ENCODE results near the gene MAP6. TPM values are rescaled to one million over a fixed set of nuclear protein-coding genes. Genes with fewer than 3 reads are reported as not detected.
A peak's percentile ranks its signal among the peaks of the same experiment; 100 is the strongest.

MAP6 gene
- total RNA-seq, 1 donor from 2014 or later: 313 TPM

- no peak overlapping the region for H3K4me3 Mint-ChIP-seq (ENCODE audit: unreplicated experiment)
- no peak for TF ChIP-seq CTCF (IDR thresholded peaks at IDR 0.05; ENCODE audit: partially characterized antibody, unreplicated experiment)
- DNase-seq: no peak
- peak overlapping the region; percentile 74 for H3K27ac Mint-ChIP-seq (ENCODE audit: unreplicated experiment)
- H3K4me1 Mint-ChIP-seq (ENCODE audit: low read depth, unreplicated experiment): peaks cover 24% of the 10 kb centered on the region
- peaks cover 18% of the 10 kb centered on the region for H3K36me3 Mint-ChIP-seq (ENCODE audit: unreplicated experiment)
- peaks cover 6% of the 10 kb centered on the region for H3K9me3 Mint-ChIP-seq (ENCODE audit: unreplicated experiment)
- peaks cover 11% of the 10 kb centered on the region for H3K27me3 Mint-ChIP-seq (ENCODE audit: unreplicated experiment)
Observed at GRCh38 chr11:75602951-75603350, 65.9 kb downstream of the MAP6 start.

GRCh38 chr11:75601494-75601893 is 67.3 kb downstream of the MAP6 start:
- peaks cover 4% of the 10 kb centered on the region for H3K9me3 Mint-ChIP-seq (ENCODE audit: unreplicated experiment)
- H3K27me3 Mint-ChIP-seq (ENCODE audit: unreplicated experiment): peaks cover 10% of the 10 kb centered on the region
- no peak overlapping the region for H3K4me3 Mint-ChIP-seq (ENCODE audit: unreplicated experiment)
- no peak for TF ChIP-seq CTCF (IDR thresholded peaks at IDR 0.05; ENCODE audit: partially characterized antibody, unreplicated experiment)
- H3K36me3 Mint-ChIP-seq (ENCODE audit: unreplicated experiment): peaks cover 14% of the 10 kb centered on the region
- no peak for DNase-seq
- peak overlapping the region; percentile 45 for H3K27ac Mint-ChIP-seq (ENCODE audit: unreplicated experiment)
- H3K4me1 Mint-ChIP-seq (ENCODE audit: low read depth, unreplicated experiment): peaks cover 26% of the 10 kb centered on the region

- TF ChIP-seq CTCF (IDR thresholded peaks at IDR 0.05; ENCODE audit: partially characterized antibody, unreplicated experiment): no peak
- H3K27ac Mint-ChIP-seq (ENCODE audit: unreplicated experiment): no peak overlapping the region
- peaks cover 8% of the 10 kb centered on the region for H3K27me3 Mint-ChIP-seq (ENCODE audit: unreplicated experiment)
- H3K9me3 Mint-ChIP-seq (ENCODE audit: unreplicated experiment): peaks cover 4% of the 10 kb centered on the region
- H3K4me1 Mint-ChIP-seq (ENCODE audit: low read depth, unreplicated experiment): peaks cover 29% of the 10 kb centered on the region
- no peak overlapping the region for H3K4me3 Mint-ChIP-seq (ENCODE audit: unreplicated experiment)
- DNase-seq: no peak
- H3K36me3 Mint-ChIP-seq (ENCODE audit: unreplicated experiment): peaks cover 8% of the 10 kb centered on the region
Observed at GRCh38 chr11:75600356-75600755, 68.5 kb downstream of the MAP6 start.

GRCh38 chr11:75598900-75599299 is 69.9 kb downstream of the MAP6 start:
- no peak for DNase-seq
- Mint-ChIP-seq H3K27me3 (ENCODE audit: unreplicated experiment) (peaks cover 11% of the 10 kb centered on the region), H3K27ac (ENCODE audit: unreplicated experiment) (no peak overlapping the region), H3K4me3 (ENCODE audit: unreplicated experiment) (no peak overlapping the region), H3K36me3 (ENCODE audit: unreplicated experiment) (peaks cover 8% of the 10 kb centered on the region), H3K9me3 (ENCODE audit: unreplicated experiment) (peaks cover 4% of the 10 kb centered on the region), H3K4me1 (ENCODE audit: low read depth, unreplicated experiment) (peaks cover 27% of the 10 kb centered on the region)
- no peak for TF ChIP-seq CTCF (IDR thresholded peaks at IDR 0.05; ENCODE audit: partially characterized antibody, unreplicated experiment)

- peaks cover 4% of the 10 kb centered on the region for H3K9me3 Mint-ChIP-seq (ENCODE audit: unreplicated experiment)
- H3K4me1 Mint-ChIP-seq (ENCODE audit: low read depth, unreplicated experiment): peaks cover 29% of the 10 kb centered on the region
- no peak for DNase-seq
- peak overlapping the region; percentile 67 for H3K27ac Mint-ChIP-seq (ENCODE audit: unreplicated experiment)
- no peak overlapping the region for H3K4me3 Mint-ChIP-seq (ENCODE audit: unreplicated experiment)
- H3K27me3 Mint-ChIP-seq (ENCODE audit: unreplicated experiment): peaks cover 11% of the 10 kb centered on the region
- no peak for TF ChIP-seq CTCF (IDR thresholded peaks at IDR 0.05; ENCODE audit: partially characterized antibody, unreplicated experiment)
- H3K36me3 Mint-ChIP-seq (ENCODE audit: unreplicated experiment): peaks cover 8% of the 10 kb centered on the region
Observed at GRCh38 chr11:75598264-75598663, 70.6 kb downstream of the MAP6 start.
